Smooth muscle cell (in vitro differentiated cells): ENCODE results near the gene CRKL. TPM values are rescaled to one million over a fixed set of nuclear protein-coding genes. Genes with fewer than 3 reads are reported as not detected.
"Not testable (repeated sequence)": the region's sequence is repeated elsewhere in the genome, so short reads cannot be mapped to it uniquely, and the experiment has no call there.

Experiments used
- DNase-seq: peaks from one replicate; lab custom pipeline; 2025; ENCODE audit not compliant: unreplicated experiment; lab: John Stamatoyannopoulos, UW
- H2AFZ ChIP-seq: fragments of 200-600 bp; sonication (generic); 2 replicates; pipeline ENCODE4 v1.6.0; 2016; ENCODE audit warnings: antibody characterized with exemption, low read depth, mild to moderate bottlenecking
- H3F3A ChIP-seq: fragments of 200-600 bp; sonication (generic); 2 replicates; pipeline ENCODE4 v1.6.0; 2017; ENCODE audit warnings: antibody characterized with exemption, low read depth
- H3K27ac ChIP-seq: fragments of 200-600 bp; sonication (generic); 2 replicates; pipeline ENCODE4 v1.5.1; 2016; ENCODE audit warnings: low read depth, mild to moderate bottlenecking
- H3K27me3 ChIP-seq: fragments of 200-600 bp; sonication (generic); 2 replicates; pipeline ENCODE4 v1.6.1; 2016; ENCODE audit warnings: low read depth, mild to moderate bottlenecking
- H3K36me3 ChIP-seq: fragments of 200-600 bp; sonication (generic); 2 replicates; pipeline ENCODE4 v1.5.1; 2016; ENCODE audit warnings: low read depth
- H3K4me1 ChIP-seq: fragments of 200-600 bp; sonication (generic); 2 replicates; pipeline ENCODE4 v1.5.1; 2016; ENCODE audit warnings: low read depth
- H3K4me2 ChIP-seq: fragments of 200-600 bp; sonication (generic); 2 replicates; pipeline ENCODE4 v1.6.0; 2016; ENCODE audit warnings: mild to moderate bottlenecking
- H3K4me3 ChIP-seq: fragments of 200-600 bp; sonication (generic); 2 replicates; pipeline ENCODE4 v1.5.1; 2016; ENCODE audit warnings: mild to moderate bottlenecking
- H3K79me2 ChIP-seq: fragments of 200-600 bp; sonication (generic); 2 replicates; pipeline ENCODE4 v1.6.0; 2016; ENCODE audit warnings: low read depth, mild to moderate bottlenecking
- H3K9ac ChIP-seq: fragments of 200-600 bp; sonication (generic); 2 replicates; pipeline ENCODE4 v1.6.0; 2016; ENCODE audit warnings: low read depth
- H3K9me3 ChIP-seq: fragments of 200-600 bp; sonication (generic); replicated peaks from 2 replicates; pipeline ENCODE4 v1.5.1; 2016; ENCODE audit warnings: low read depth
- H4K20me1 ChIP-seq: fragments of 200-600 bp; sonication (generic); 2 replicates; pipeline ENCODE4 v1.6.0; 2016; ENCODE audit warnings: low read depth
- CTCF ChIP-seq: fragments of 200-600 bp; sonication (generic); IDR thresholded peaks from 2 replicates; pipeline ENCODE4 v1.5.1; 2017; ENCODE audit warnings: borderline replicate concordance, mild to moderate bottlenecking, antibody characterized with exemption; ENCODE audit not compliant: insufficient read depth, poor library complexity, severe bottlenecking
- WGBS: methylation state at CpG from one replicate; pipeline ENCODE4 v1.1.7; 2016; ENCODE audit warnings: low lambda C conversion rate; 5-methylcytosine and 5-hydroxymethylcytosine counted together
- polyA plus RNA-seq: library from polyadenylated mRNA; unstranded; fragments of >200 nt; fragmentation: Nextera tagmentation; extraction: Ambion mirVana; gene quantifications from 2 replicates; pipeline ENCODE4 v1.2.1, GENCODE V29; 2016
- total RNA-seq: library from RNA; depleted of rRNA; stranded (reverse); fragments of >200 nt; gene quantifications from 2 replicates; pipeline ENCODE4 v1.2.3, GENCODE V29; 2014

The CRKL gene
- total and polyA plus RNA-seq, 2 experiments from 2014 or later, result 26.6 to 40.9 TPM

- H3F3A ChIP-seq, result no peaks in the 10 kb centered on the region
- no peak overlapping the region for H3K4me2 ChIP-seq
- no peak overlapping the region for H3K27ac ChIP-seq
- peaks cover 16% of the 10 kb centered on the region for H3K4me1 ChIP-seq
- no peak for TF ChIP-seq CTCF
- H3K9ac ChIP-seq, result no peak overlapping the region
- no peaks in the 10 kb centered on the region for H3K27me3 ChIP-seq
- H3K36me3 ChIP-seq, result no peaks in the 10 kb centered on the region
- WGBS, result 85% methylated on average over 2 of the region's 2 CpGs
- peaks cover 100% of the 10 kb centered on the region for H3K79me2 ChIP-seq
- peaks cover 100% of the 10 kb centered on the region for H4K20me1 ChIP-seq
- no peak overlapping the region for H3K4me3 ChIP-seq
- no peaks in the 10 kb centered on the region for H3K9me3 ChIP-seq
- DNase-seq, result no peak
- H2AFZ ChIP-seq, result no peak overlapping the region
Measured at GRCh38 chr22:20926243-20926642, 9.0 kb downstream of the CRKL start.

- Histone ChIP-seq H4K20me1 (peaks cover 100% of the 10 kb centered on the region), H2AFZ (no peak overlapping the region), H3K4me1 (peaks cover 12% of the 10 kb centered on the region), H3K9ac (no peak overlapping the region), H3K4me3 (no peak overlapping the region), H3K79me2 (peaks cover 100% of the 10 kb centered on the region), H3K27me3 (no peaks in the 10 kb centered on the region), H3K9me3 (no peaks in the 10 kb centered on the region), H3F3A (no peaks in the 10 kb centered on the region), H3K36me3 (no peaks in the 10 kb centered on the region), H3K4me2 (no peak overlapping the region), H3K27ac (no peak overlapping the region)
- DNase-seq, result no peak
- 92% methylated on average over 4 of the region's 4 CpGs for WGBS
- TF ChIP-seq CTCF, result no peak
Measured at GRCh38 chr22:20927940-20928572, 10.8 kb downstream of the CRKL start.

GRCh38 chr22:20928573-20928967 lies 11.4 kb downstream of the CRKL start:
- H4K20me1 ChIP-seq, result peaks cover 100% of the 10 kb centered on the region
- no peaks in the 10 kb centered on the region for H3K9me3 ChIP-seq
- H3K79me2 ChIP-seq, result peaks cover 100% of the 10 kb centered on the region
- H3K27ac ChIP-seq, result no peak overlapping the region
- H2AFZ ChIP-seq, result no peak overlapping the region
- no peak overlapping the region for H3K4me3 ChIP-seq
- 95% methylated on average over 4 of the region's 4 CpGs for WGBS
- H3K4me1 ChIP-seq, result peaks cover 12% of the 10 kb centered on the region
- H3K4me2 ChIP-seq, result no peak overlapping the region
- no peaks in the 10 kb centered on the region for H3F3A ChIP-seq
- no peaks in the 10 kb centered on the region for H3K36me3 ChIP-seq
- no peaks in the 10 kb centered on the region for H3K27me3 ChIP-seq
- DNase-seq, result no peak
- no peak overlapping the region for H3K9ac ChIP-seq
- no peak for TF ChIP-seq CTCF

- no peak for DNase-seq
- Histone ChIP-seq H3K79me2 (peaks cover 100% of the 10 kb centered on the region), H3K9ac (no peak overlapping the region), H3K27me3 (no peaks in the 10 kb centered on the region), H3F3A (no peaks in the 10 kb centered on the region), H3K9me3 (no peaks in the 10 kb centered on the region), H4K20me1 (peaks cover 100% of the 10 kb centered on the region), H3K4me1 (peaks cover 12% of the 10 kb centered on the region), H3K4me2 (no peak overlapping the region), H2AFZ (no peak overlapping the region), H3K27ac (no peak overlapping the region), H3K36me3 (no peaks in the 10 kb centered on the region), H3K4me3 (no peak overlapping the region)
- WGBS, result 100% methylated on average over 1 of the region's 1 CpG
- TF ChIP-seq CTCF, result no peak
Measured at GRCh38 chr22:20930004-20930403, 12.8 kb downstream of the CRKL start.

GRCh38 chr22:20930435-20930834 lies 13.2 kb downstream of the CRKL start:
- H3K9ac ChIP-seq, H3K27ac ChIP-seq, H2AFZ ChIP-seq, H3K27me3 ChIP-seq, H3K4me3 ChIP-seq, DNase-seq, H3K4me1 ChIP-seq, H3F3A ChIP-seq, H3K36me3 ChIP-seq, H3K4me2 ChIP-seq, H3K9me3 ChIP-seq: not testable (repeated sequence)
- peaks cover 100% of the 10 kb centered on the region for H4K20me1 ChIP-seq
- H3K79me2 ChIP-seq, result peaks cover 100% of the 10 kb centered on the region
- over 99% methylated on average over 12 of the region's 12 CpGs for WGBS
